ENCODE data around the gene C2CD2L. TPM values are rescaled to one million over a fixed set of nuclear protein-coding genes. Genes with fewer than 3 reads are reported as not detected.

The C2CD2L gene
- total and polyA plus RNA-seq, 2 of the 13 experiments (the other 11 are each of a cell fraction or from before 2014, with no cell fraction given) = 3.7 to 5.5 TPM

DNA sequence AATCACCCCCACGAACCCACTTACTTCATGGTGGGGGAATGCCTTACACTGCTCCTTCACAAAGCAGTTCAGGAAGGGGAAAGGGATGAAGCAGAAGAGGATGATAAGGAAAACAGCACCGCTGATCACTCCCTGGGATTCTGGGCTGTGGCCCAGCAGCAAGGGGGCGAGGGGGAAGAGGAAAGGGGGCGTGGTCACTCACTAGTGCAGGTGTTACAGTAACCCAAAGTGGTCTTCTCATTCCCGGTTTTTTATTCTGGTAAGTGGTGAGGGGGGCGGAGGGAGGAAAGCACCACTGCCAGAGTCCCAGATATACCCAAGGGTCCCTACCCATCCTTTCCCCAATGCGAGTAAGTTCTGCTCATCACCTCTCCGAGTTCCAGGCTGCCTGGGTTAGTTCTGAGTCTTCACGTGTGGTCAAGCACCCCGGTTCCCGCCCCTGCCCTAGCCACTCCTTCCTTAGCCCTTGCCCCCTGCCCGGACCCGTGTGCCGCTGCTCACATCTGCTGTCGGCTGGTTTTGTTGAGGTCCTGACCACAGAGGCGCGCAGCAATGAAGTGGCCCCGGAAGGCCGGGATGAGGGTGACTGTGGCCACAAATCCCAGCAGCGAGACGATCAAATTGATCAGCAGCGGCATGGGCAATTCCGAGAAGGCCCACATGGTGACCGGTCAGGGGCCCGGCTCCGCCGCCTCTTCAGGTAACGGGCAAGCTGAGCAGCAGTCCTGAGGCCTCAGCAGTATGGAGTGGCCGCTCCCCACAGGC, 6.0 kb upstream of the C2CD2L start:
- peak overlapping the region; percentile 96 for H3K4me2 ChIP-seq (ENCODE audit: low read depth, low read length)
- intact Hi-C loops (cut with micrococcal nuclease; ENCODE audit: unreplicated experiment) (loop anchor here (2.0 kb wide), 1 partner anchor 20 kb away; the partner anchor contains the start of gene HINFP), in situ Hi-C loops (cut with HindIII; ENCODE audit: extremely low pct_ligation_motif_present, low pct_unique_long_range_greater_than_20kb) (no loop called here)
- BruUV-seq (replicated peaks) = TSS peak; percentile 67
- peaks cover 10 to 26% of the 10 kb centered on the region in 2 experiments; a peak in 4 of 5 replicates for H3K36me3 ChIP-seq (replicated peaks in 1 of 2; ENCODE audit: control insufficient read depth in 1 of 2, insufficient read depth in 2 of 2, low read length in 2 of 2)
- H3K4me1 ChIP-seq (ENCODE audit: insufficient read depth, low read length) = peaks cover 30% of the 10 kb centered on the region
- peak overlapping the region; percentile 94 for H2AFZ ChIP-seq (ENCODE audit: low read length)
- no peaks in the 10 kb centered on the region; a peak in 1 of 5 replicates for H3K27me3 ChIP-seq (ENCODE audit: control insufficient read depth in 1 of 2, insufficient read depth in 2 of 2, low read length in 2 of 2)
- peak overlapping the region; percentile 77 to 91 (median 86) for H3K4me3 ChIP-seq (replicated peaks in 1 of 3; ENCODE audit: insufficient read depth in 1 of 3, low read depth in 2 of 3, low read length in 3 of 3)
- DNase-seq (ENCODE audit: low spot score) (peak; percentile 38), ATAC-seq (peak; percentile 68), FAIRE-seq (no peak)
- no peaks in the 10 kb centered on the region for H3K9me3 ChIP-seq (ENCODE audit: low read length)
- H3K27ac ChIP-seq (ENCODE audit: extremely low read length, insufficient read depth, low read length) = peak overlapping the region; percentile 97
- CTCF ChIA-PET (ENCODE audit: low intra/inter-chr PET ratio, low total read pairs) = interaction anchor here (1.1 kb wide), 1 partner anchor 33 kb away, joined by 3 read pairs; no protein-coding TSS in a partner anchor
- peak overlapping the region; percentile 93 for H3K9ac ChIP-seq (ENCODE audit: insufficient read depth, low read depth, low read length)
- H3K79me2 ChIP-seq (ENCODE audit: insufficient read depth, low read length) = peaks cover 15% of the 10 kb centered on the region
- H4K20me1 ChIP-seq (ENCODE audit: insufficient read depth, low read length) = no peaks in the 10 kb centered on the region
- 2% methylated on average over 12 of the region's 29 CpGs for WGBS (ENCODE audit: low lambda C conversion rate)
- POLR2A ChIA-PET = interaction anchor here (0.7 to 2.0 kb wide), 10 partner anchors 16 to 309 kb away, joined by 3 to 47 read pairs (median 7); partner anchors contain the start of genes CENATAC, HINFP, HMBS and NLRX1
- TF ChIP-seq CBX2 (IDR thresholded peaks at IDR 0.05; ENCODE audit: low read depth, low read length) (no peak), CBX2 (CRISPR knock-in tag; IDR thresholded peaks at IDR 0.05; ENCODE audit: low read depth) (no peak), ZNF883 (CRISPR knock-in tag; IDR thresholded peaks at IDR 0.05; ENCODE audit: not compliant biosample characterization) (peak; percentile 57), GFI1 (CRISPR knock-in tag; IDR thresholded peaks at IDR 0.05; ENCODE audit: borderline replicate concordance) (no peak), NR1H2 (CRISPR knock-in tag; IDR thresholded peaks at IDR 0.05; ENCODE audit: borderline replicate concordance, low read depth) (no peak), ZNF607 (CRISPR knock-in tag; IDR thresholded peaks at IDR 0.05; ENCODE audit: borderline replicate concordance) (peak; percentile 7; the same call in 1 of the 2 replicates), KDM5B (CRISPR knock-in tag; IDR thresholded peaks at IDR 0.05; ENCODE audit: borderline replicate concordance) (no peak), TSC22D2 (CRISPR knock-in tag; IDR thresholded peaks at IDR 0.05; ENCODE audit: borderline replicate concordance) (peak; percentile 14; the same call in 1 of the 2 replicates), RELA (CRISPR knock-in tag; IDR thresholded peaks at IDR 0.05) (no peak), ZNF335 (CRISPR knock-in tag; IDR thresholded peaks at IDR 0.05) (no peak; the same call in 1 of the 2 replicates), ZNF7 (CRISPR knock-in tag; IDR thresholded peaks at IDR 0.05) (no peak), ATF7 (IDR thresholded peaks at IDR 0.05) (no peak), ATF7 (CRISPR knock-in tag; IDR thresholded peaks at IDR 0.05) (no peak), ARID2 (CRISPR knock-in tag; IDR thresholded peaks at IDR 0.05; ENCODE audit: borderline replicate concordance) (0 out of 2 replicates have a peak, but pooled peaks have one; percentile 50), ZFP82 (CRISPR knock-in tag; IDR thresholded peaks at IDR 0.05; ENCODE audit: borderline replicate concordance) (no peak), ZNF790 (CRISPR knock-in tag; IDR thresholded peaks at IDR 0.05; ENCODE audit: borderline replicate concordance) (0 out of 2 replicates have a peak, but pooled peaks have one; percentile 27), ZSCAN9 (CRISPR knock-in tag; IDR thresholded peaks at IDR 0.05; ENCODE audit: borderline replicate concordance) (no peak), ZSCAN20 (CRISPR knock-in tag; IDR thresholded peaks at IDR 0.05; ENCODE audit: borderline replicate concordance) (no peak), NR0B2 (CRISPR knock-in tag; IDR thresholded peaks at IDR 0.05) (0 out of 2 replicates have a peak, but pooled peaks have one; percentile 2), HNRNPUL1 (IDR thresholded peaks at IDR 0.05; ENCODE audit: low read depth, low read length) (no peak), U2AF1 (optimal IDR thresholded peaks at IDR 0.05; ENCODE audit: low read depth, low read length) (peak; percentile 20)
- TF ChIP-seq, protein P1, sequence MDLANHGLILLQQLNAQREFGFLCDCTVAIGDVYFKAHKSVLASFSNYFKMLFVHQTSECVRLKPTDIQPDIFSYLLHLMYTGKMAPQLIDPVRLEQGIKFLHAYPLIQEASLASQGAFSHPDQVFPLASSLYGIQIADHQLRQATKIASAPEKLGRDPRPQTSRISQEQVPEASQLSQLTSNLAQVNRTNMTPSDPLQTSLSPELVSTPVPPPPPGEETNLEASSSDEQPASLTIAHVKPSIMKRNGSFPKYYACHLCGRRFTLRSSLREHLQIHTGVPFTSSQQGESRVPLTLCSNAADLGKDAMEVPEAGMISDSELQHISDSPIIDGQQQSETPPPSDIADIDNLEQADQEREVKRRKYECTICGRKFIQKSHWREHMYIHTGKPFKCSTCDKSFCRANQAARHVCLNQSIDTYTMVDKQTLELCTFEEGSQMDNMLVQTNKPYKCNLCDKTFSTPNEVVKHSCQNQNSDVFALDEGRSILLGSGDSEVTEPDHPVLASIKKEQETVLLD (CRISPR knock-in tag; IDR thresholded peaks at IDR 0.05; ENCODE audit: low read depth) = peak; percentile 57; the same call in 1 of the 2 replicates

All from HepG2 (cell line).